ENCODE results near the gene APBA2. TPM values are rescaled to one million over a fixed set of nuclear protein-coding genes. Genes with fewer than 3 reads are reported as not detected.

APBA2 gene
- total RNA-seq, 1 experiment from 2014 or later = 0.31 TPM

DNA sequence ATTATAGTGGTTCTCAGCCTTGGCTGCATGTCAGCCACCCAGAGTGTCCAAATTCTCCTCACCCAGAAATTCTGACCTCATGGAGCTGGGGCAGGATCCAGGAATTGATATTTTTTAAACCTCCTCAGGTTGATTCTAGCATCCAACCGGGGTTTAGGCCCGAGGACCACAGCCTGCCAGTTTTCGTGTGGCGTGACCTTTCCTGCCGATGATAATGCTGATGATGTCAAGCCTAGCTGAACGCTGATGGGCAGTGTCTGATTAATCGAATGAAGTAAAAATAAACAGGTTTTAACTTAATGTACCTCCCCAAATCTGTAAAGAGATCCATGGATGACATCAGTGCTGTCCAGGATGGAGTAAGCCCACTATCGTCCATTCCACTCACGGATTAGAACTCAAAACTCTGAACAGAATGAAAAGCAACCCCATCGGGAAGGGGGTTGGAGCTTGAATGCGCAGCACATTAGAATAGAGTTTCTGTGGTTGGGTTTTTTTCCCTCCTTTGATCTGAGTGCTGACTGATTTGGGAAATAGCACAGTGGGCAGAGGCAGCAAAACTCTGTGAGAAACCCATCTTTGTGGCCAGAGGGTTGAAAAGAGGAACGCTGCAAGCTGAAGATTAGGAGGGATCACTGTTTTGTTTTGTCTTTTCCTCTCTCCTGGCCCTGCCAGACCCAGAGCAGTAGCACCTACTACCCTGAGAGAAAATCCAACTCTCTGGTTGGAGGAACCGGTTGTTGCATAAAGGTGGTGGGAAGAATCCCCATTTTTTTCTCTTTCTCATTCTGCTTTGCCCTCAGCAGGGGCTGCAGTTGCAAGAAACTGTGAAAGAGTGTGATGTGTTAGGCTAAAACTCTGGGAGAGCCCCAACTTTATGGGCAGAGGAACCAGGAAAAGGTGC, 153.9 kb downstream of the APBA2 start:
- in situ Hi-C loops (cut with HindIII; ENCODE audit: low pct_unique_long_range_greater_than_20kb, low sequenced_read_pairs) = no loop called here
- no peak overlapping the region for H3K4me3 ChIP-seq (ENCODE audit: low read depth in 2 of 2, low read length in 2 of 2)
- TF ChIP-seq, protein P1, sequence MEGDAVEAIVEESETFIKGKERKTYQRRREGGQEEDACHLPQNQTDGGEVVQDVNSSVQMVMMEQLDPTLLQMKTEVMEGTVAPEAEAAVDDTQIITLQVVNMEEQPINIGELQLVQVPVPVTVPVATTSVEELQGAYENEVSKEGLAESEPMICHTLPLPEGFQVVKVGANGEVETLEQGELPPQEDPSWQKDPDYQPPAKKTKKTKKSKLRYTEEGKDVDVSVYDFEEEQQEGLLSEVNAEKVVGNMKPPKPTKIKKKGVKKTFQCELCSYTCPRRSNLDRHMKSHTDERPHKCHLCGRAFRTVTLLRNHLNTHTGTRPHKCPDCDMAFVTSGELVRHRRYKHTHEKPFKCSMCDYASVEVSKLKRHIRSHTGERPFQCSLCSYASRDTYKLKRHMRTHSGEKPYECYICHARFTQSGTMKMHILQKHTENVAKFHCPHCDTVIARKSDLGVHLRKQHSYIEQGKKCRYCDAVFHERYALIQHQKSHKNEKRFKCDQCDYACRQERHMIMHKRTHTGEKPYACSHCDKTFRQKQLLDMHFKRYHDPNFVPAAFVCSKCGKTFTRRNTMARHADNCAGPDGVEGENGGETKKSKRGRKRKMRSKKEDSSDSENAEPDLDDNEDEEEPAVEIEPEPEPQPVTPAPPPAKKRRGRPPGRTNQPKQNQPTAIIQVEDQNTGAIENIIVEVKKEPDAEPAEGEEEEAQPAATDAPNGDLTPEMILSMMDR (IDR thresholded peaks at IDR 0.05) = no peak
- TF ChIP-seq SIN3A (IDR thresholded peaks at IDR 0.05; ENCODE audit: borderline replicate concordance, insufficient read depth, low read depth, low read length) (no peak), TCF7L2 (IDR thresholded peaks at IDR 0.05; ENCODE audit: low read depth, low read length) (no peak), POLR2AphosphoS5 (IDR thresholded peaks at IDR 0.05; ENCODE audit: low read depth, low read length) (no peak)
- TF ChIP-seq, protein P2, sequence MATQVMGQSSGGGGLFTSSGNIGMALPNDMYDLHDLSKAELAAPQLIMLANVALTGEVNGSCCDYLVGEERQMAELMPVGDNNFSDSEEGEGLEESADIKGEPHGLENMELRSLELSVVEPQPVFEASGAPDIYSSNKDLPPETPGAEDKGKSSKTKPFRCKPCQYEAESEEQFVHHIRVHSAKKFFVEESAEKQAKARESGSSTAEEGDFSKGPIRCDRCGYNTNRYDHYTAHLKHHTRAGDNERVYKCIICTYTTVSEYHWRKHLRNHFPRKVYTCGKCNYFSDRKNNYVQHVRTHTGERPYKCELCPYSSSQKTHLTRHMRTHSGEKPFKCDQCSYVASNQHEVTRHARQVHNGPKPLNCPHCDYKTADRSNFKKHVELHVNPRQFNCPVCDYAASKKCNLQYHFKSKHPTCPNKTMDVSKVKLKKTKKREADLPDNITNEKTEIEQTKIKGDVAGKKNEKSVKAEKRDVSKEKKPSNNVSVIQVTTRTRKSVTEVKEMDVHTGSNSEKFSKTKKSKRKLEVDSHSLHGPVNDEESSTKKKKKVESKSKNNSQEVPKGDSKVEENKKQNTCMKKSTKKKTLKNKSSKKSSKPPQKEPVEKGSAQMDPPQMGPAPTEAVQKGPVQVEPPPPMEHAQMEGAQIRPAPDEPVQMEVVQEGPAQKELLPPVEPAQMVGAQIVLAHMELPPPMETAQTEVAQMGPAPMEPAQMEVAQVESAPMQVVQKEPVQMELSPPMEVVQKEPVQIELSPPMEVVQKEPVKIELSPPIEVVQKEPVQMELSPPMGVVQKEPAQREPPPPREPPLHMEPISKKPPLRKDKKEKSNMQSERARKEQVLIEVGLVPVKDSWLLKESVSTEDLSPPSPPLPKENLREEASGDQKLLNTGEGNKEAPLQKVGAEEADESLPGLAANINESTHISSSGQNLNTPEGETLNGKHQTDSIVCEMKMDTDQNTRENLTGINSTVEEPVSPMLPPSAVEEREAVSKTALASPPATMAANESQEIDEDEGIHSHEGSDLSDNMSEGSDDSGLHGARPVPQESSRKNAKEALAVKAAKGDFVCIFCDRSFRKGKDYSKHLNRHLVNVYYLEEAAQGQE (IDR thresholded peaks at IDR 0.05; ENCODE audit: insufficient read depth in 1 of 2, low read depth in 2 of 2, low read length in 1 of 2) = no peak
- intact Hi-C loops (cut with micrococcal nuclease; ENCODE audit: unreplicated experiment) = no loop called here
- H3K27me3 ChIP-seq (ENCODE audit: control insufficient read depth, insufficient read depth, low read length) = no peaks in the 10 kb centered on the region
- no peak overlapping the region for H3K27ac ChIP-seq (ENCODE audit: low read length)
- no peak for ATAC-seq
- POLR2A ChIA-PET = no interaction called here
- no peak for DNase-seq (ENCODE audit: low read depth, low spot score)
- CTCF ChIA-PET = no interaction called here
- no peaks in the 10 kb centered on the region for H3K36me3 ChIP-seq (ENCODE audit: control insufficient read depth, insufficient read depth, low read length)
- H3K9me3 ChIP-seq (ENCODE audit: control insufficient read depth, insufficient read depth, low read depth, low read length) = no peaks in the 10 kb centered on the region
- no peaks in the 10 kb centered on the region for H3K4me1 ChIP-seq (ENCODE audit: control insufficient read depth, insufficient read depth, low read length)
- no TSS peak for BruUV-seq (replicated peaks)

DNA sequence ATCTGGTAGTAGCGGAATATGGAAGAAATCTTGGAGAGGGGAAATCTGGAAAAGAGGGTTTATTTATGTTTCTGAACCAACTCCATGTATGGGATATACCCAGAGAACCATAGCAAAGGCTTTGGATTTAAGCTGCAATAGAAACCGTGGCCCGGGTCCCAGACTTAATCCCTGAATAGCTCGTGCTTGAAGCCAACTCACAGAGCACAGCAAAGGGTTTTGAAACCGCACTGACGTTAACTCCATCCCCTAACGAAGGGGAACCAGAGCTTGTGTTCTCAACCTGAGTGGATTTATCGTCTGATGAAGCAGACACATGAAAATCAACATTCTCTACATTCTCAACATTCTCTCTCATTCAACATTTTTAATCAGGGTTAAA, 154.6 kb downstream of the APBA2 start:
- Histone ChIP-seq H3K4me1 (ENCODE audit: control insufficient read depth, insufficient read depth, low read length) (no peaks in the 10 kb centered on the region), H3K27me3 (ENCODE audit: control insufficient read depth, insufficient read depth, low read length) (no peaks in the 10 kb centered on the region), H3K36me3 (ENCODE audit: control insufficient read depth, insufficient read depth, low read length) (no peaks in the 10 kb centered on the region), H3K4me3 (ENCODE audit: low read depth in 2 of 2, low read length in 2 of 2) (no peak overlapping the region), H3K27ac (ENCODE audit: low read length) (no peak overlapping the region), H3K9me3 (ENCODE audit: control insufficient read depth, insufficient read depth, low read depth, low read length) (no peaks in the 10 kb centered on the region)
- POLR2A ChIA-PET = no interaction called here
- intact Hi-C loops (cut with micrococcal nuclease; ENCODE audit: unreplicated experiment) = no loop called here
- no TSS peak for BruUV-seq (replicated peaks)
- in situ Hi-C loops (cut with HindIII; ENCODE audit: low pct_unique_long_range_greater_than_20kb, low sequenced_read_pairs) = no loop called here
- ATAC-seq (no peak), DNase-seq (ENCODE audit: low read depth, low spot score) (no peak)
- CTCF ChIA-PET = interaction anchor here (0.6 kb wide), 1 partner anchor 709 kb away, joined by 4 read pairs; no protein-coding TSS in a partner anchor
- TF ChIP-seq, protein P2 (IDR thresholded peaks at IDR 0.05; ENCODE audit: insufficient read depth in 1 of 2, low read depth in 2 of 2, low read length in 1 of 2) = no peak
- TF ChIP-seq, protein P1 (IDR thresholded peaks at IDR 0.05) = no peak
- TF ChIP-seq SIN3A (IDR thresholded peaks at IDR 0.05; ENCODE audit: borderline replicate concordance, insufficient read depth, low read depth, low read length) (no peak), TCF7L2 (IDR thresholded peaks at IDR 0.05; ENCODE audit: low read depth, low read length) (no peak), POLR2AphosphoS5 (IDR thresholded peaks at IDR 0.05; ENCODE audit: low read depth, low read length) (no peak)
